ENCODE measurements around the gene GPR160. TPM values are rescaled to one million over a fixed set of nuclear protein-coding genes. Genes with fewer than 3 reads are reported as not detected.

GPR160 gene
- total RNA-seq, 4 donors from 2014 or later: 93.5 to 195 (median 139) TPM

- no peaks in the 10 kb centered on the region for H3K36me3 ChIP-seq
- in situ Hi-C loops (cut with MboI; ENCODE audit: low pct_ligation_motif_present in 1 of 4, low pct_unique_long_range_greater_than_20kb in 1 of 4, low sequenced_read_pairs in 3 of 4) (no loop called here), intact Hi-C loops (cut with DNase I; ENCODE audit: low total_unique reads) (no loop called here)
- 77 to 82% methylated on average over 5 of the region's 5 CpGs for WGBS, 2 donors (ENCODE audit: low coverage in 1 of 2)
- DNase-seq: no peak
- H3K4me1 ChIP-seq: peaks cover 0 to 19% (median 0%) of the 10 kb centered on the region in 4 donors
- no peaks in the 10 kb centered on the region for H3K27me3 ChIP-seq
- TF ChIP-seq EP300 (IDR thresholded peaks at IDR 0.05; ENCODE audit: low read depth) (no peak), CTCF (IDR thresholded peaks at IDR 0.05) (no peak), POLR2A (IDR thresholded peaks at IDR 0.05) (no peak), POLR2AphosphoS5 (IDR thresholded peaks at IDR 0.05) (no peak)
- no peak overlapping the region for H3K27ac ChIP-seq
- H3K9me3 ChIP-seq: no peaks in the 10 kb centered on the region
- H3K4me3 ChIP-seq: no peak overlapping the region
Observed at GRCh38 chr3:170055209-170055608, 17.4 kb downstream of the GPR160 start.

DNA sequence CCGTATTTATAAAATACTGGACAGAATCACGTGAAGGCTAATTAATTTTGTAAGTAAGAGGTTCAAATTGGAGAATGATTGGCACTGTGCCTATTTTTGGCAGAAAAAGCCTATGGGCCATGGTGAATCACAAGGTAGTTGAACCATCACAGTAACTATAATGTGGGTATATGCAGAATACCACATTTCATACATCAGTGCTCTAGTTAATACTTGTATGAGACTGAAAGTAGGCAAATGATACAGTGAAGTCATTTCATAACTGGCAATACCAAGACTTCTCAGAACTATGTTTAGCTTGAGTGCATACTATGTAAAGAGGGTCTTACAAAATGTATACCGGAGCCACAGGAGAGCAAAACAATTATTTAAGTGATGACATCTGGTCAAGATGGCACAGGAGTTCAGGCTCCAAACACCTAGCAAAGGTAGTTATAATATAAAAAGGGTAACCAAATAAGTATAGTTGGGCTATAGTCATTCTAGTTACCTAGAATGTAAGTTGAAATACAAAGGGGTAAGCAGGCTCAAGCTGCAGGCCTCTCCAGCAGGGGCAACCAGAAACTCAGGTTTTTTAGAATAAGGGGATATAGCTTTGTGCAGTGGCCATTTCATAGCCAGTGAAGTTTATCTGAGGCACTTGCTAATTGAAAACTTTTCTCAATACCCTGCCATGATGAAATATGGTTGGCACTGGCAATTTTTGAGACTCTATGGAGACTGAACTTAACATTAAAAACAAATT, 19.1 kb downstream of the GPR160 start:
- 68 to 76% methylated on average over 3 of the region's 3 CpGs for WGBS, 2 donors (ENCODE audit: low coverage in 1 of 2)
- DNase-seq: no peak
- H3K27me3 ChIP-seq: no peaks in the 10 kb centered on the region
- no peak overlapping the region for H3K4me3 ChIP-seq
- intact Hi-C loops (cut with DNase I; ENCODE audit: low total_unique reads) (no loop called here), in situ Hi-C loops (cut with MboI; ENCODE audit: low pct_ligation_motif_present in 1 of 4, low pct_unique_long_range_greater_than_20kb in 1 of 4, low sequenced_read_pairs in 3 of 4) (no loop called here)
- TF ChIP-seq CTCF (IDR thresholded peaks at IDR 0.05) (no peak), EP300 (IDR thresholded peaks at IDR 0.05; ENCODE audit: low read depth) (no peak), POLR2AphosphoS5 (IDR thresholded peaks at IDR 0.05) (no peak), POLR2A (IDR thresholded peaks at IDR 0.05) (no peak)
- no peaks in the 10 kb centered on the region for H3K36me3 ChIP-seq
- H3K9me3 ChIP-seq: no peaks in the 10 kb centered on the region
- no peak overlapping the region for H3K27ac ChIP-seq
- H3K4me1 ChIP-seq: peaks cover 0 to 4% (median 0%) of the 10 kb centered on the region in 4 donors

- WGBS, 2 donors (ENCODE audit: low coverage in 1 of 2): 81 to 87% methylated on average over 3 of the region's 3 CpGs
- no peak overlapping the region for H3K4me3 ChIP-seq
- in situ Hi-C loops (cut with MboI; ENCODE audit: low pct_ligation_motif_present in 1 of 4, low pct_unique_long_range_greater_than_20kb in 1 of 4, low sequenced_read_pairs in 3 of 4): no loop called here
- no peak overlapping the region for H3K27ac ChIP-seq
- H3K9me3 ChIP-seq: no peaks in the 10 kb centered on the region
- no peak for DNase-seq
- intact Hi-C loops (cut with DNase I; ENCODE audit: low total_unique reads): no loop called here
- no peaks in the 10 kb centered on the region for H3K4me1 ChIP-seq
- TF ChIP-seq POLR2A (IDR thresholded peaks at IDR 0.05): no peak
- no peak for TF ChIP-seq EP300 (IDR thresholded peaks at IDR 0.05; ENCODE audit: low read depth)
- TF ChIP-seq POLR2AphosphoS5 (IDR thresholded peaks at IDR 0.05): no peak
- no peak for TF ChIP-seq CTCF (IDR thresholded peaks at IDR 0.05)
- H3K36me3 ChIP-seq: no peaks in the 10 kb centered on the region
- no peaks in the 10 kb centered on the region for H3K27me3 ChIP-seq
Observed at GRCh38 chr3:170057550-170057949, 19.8 kb downstream of the GPR160 start.

- Histone ChIP-seq H3K27ac (no peak overlapping the region), H3K27me3 (no peaks in the 10 kb centered on the region), H3K36me3 (no peaks in the 10 kb centered on the region), H3K4me3 (no peak overlapping the region), H3K9me3 (no peaks in the 10 kb centered on the region), H3K4me1 (no peaks in the 10 kb centered on the region)
- TF ChIP-seq EP300 (IDR thresholded peaks at IDR 0.05; ENCODE audit: low read depth): no peak
- TF ChIP-seq POLR2AphosphoS5 (IDR thresholded peaks at IDR 0.05): no peak
- TF ChIP-seq POLR2A (IDR thresholded peaks at IDR 0.05): no peak
- TF ChIP-seq CTCF (IDR thresholded peaks at IDR 0.05): no peak
- in situ Hi-C loops (cut with MboI; ENCODE audit: low pct_ligation_motif_present in 1 of 4, low pct_unique_long_range_greater_than_20kb in 1 of 4, low sequenced_read_pairs in 3 of 4): no loop called here
- no peak for DNase-seq
- WGBS, 2 donors (ENCODE audit: low coverage in 1 of 2): 50 to 65% methylated on average over 1 to 6 of the region's 6 CpGs
- intact Hi-C loops (cut with DNase I; ENCODE audit: low total_unique reads): no loop called here
Observed at GRCh38 chr3:170058127-170058526, 20.3 kb downstream of the GPR160 start.

Data from transverse colon (tissue), 4 donors.